Mesendoderm (in vitro differentiated cells): ENCODE results near the gene CRACR2A.

Experiments used
- DNase-seq: peaks from one replicate; pipeline ENCODE4 v3.0.0; 2013
- H2AK5ac ChIP-seq: 2 replicates; pipeline ENCODE4 v1.6.1; 2013; ENCODE audit warnings: low read length, inconsistent platforms
- H2BK120ac ChIP-seq: 2 replicates; pipeline ENCODE4 v1.6.1; 2013; ENCODE audit warnings: low read depth, mild to moderate bottlenecking, low read length, moderate library complexity, mixed read lengths
- H2BK15ac ChIP-seq: replicated peaks from 2 replicates; pipeline ENCODE4 v1.6.1; 2013; ENCODE audit warnings: low read depth, mild to moderate bottlenecking, moderate library complexity
- H2BK5ac ChIP-seq: 2 replicates; pipeline ENCODE4 v1.6.1; 2013; ENCODE audit warnings: low read length, inconsistent platforms
- H3K18ac ChIP-seq: 2 replicates; pipeline ENCODE4 v1.6.1; 2013; ENCODE audit warnings: mild to moderate bottlenecking, low read length, mixed read lengths
- H3K23ac ChIP-seq: one replicate; pipeline ENCODE4 v1.6.1; 2013; ENCODE audit warnings: low read length
- H3K27ac ChIP-seq: 2 replicates; pipeline ENCODE4 v1.5.1; 2013; ENCODE audit warnings: low read depth, mild to moderate bottlenecking, inconsistent platforms, low read length, moderate library complexity
- H3K27me3 ChIP-seq: 2 replicates; pipeline ENCODE4 v1.6.1; 2013; ENCODE audit warnings: low read length, control low read depth, mild to moderate bottlenecking, inconsistent platforms; ENCODE audit not compliant: insufficient read depth, poor library complexity
- H3K36me3 ChIP-seq: 2 replicates; pipeline ENCODE4 v1.6.1; 2013; ENCODE audit warnings: low read length, inconsistent platforms; ENCODE audit not compliant: control insufficient read depth, insufficient read depth
- H3K4ac ChIP-seq: one replicate; pipeline ENCODE4 v1.6.1; 2013; ENCODE audit warnings: low read depth, mild to moderate bottlenecking, low read length, moderate library complexity
- H3K4me1 ChIP-seq: 2 replicates; pipeline ENCODE4 v1.6.1; 2013; ENCODE audit warnings: low read depth, low read length, inconsistent platforms; ENCODE audit not compliant: control insufficient read depth
- H3K4me2 ChIP-seq: 2 replicates; pipeline ENCODE4 v1.6.1; 2013; ENCODE audit warnings: low read length
- H3K4me3 ChIP-seq: 2 replicates; pipeline ENCODE4 v1.5.1; 2013; ENCODE audit warnings: mild to moderate bottlenecking, low read length
- H3K56ac ChIP-seq: one replicate; pipeline ENCODE4 v1.6.1; 2013; ENCODE audit warnings: low read length
- H3K79me1 ChIP-seq: 2 replicates; pipeline ENCODE4 v1.6.1; 2013; ENCODE audit warnings: low read length, inconsistent platforms
- H3K79me2 ChIP-seq: 2 replicates; pipeline ENCODE4 v1.6.1; 2013; ENCODE audit warnings: mild to moderate bottlenecking, low read length; ENCODE audit not compliant: control insufficient read depth, insufficient read depth
- H3K9ac ChIP-seq: 2 replicates; pipeline ENCODE4 v1.6.1; 2013; ENCODE audit warnings: low read length, inconsistent platforms
- H4K5ac ChIP-seq: one replicate; pipeline ENCODE4 v1.6.1; 2013; ENCODE audit warnings: low read length
- H4K8ac ChIP-seq: one replicate; pipeline ENCODE4 v1.6.1; 2013; ENCODE audit warnings: low read depth, mild to moderate bottlenecking, control low read depth, low read length, moderate library complexity
- WGBS: extraction: QIAGEN DNeasy Blood & Tissue Kit; methylation state at CpG from one replicate; pipeline ENCODE4 v1.1.7; 2013; ENCODE audit warnings: low lambda C conversion rate, missing lambda C conversion rate; ENCODE audit not compliant: insufficient coverage; ENCODE audit errors: extremely low coverage; 5-methylcytosine and 5-hydroxymethylcytosine counted together

The CRACR2A gene

DNA sequence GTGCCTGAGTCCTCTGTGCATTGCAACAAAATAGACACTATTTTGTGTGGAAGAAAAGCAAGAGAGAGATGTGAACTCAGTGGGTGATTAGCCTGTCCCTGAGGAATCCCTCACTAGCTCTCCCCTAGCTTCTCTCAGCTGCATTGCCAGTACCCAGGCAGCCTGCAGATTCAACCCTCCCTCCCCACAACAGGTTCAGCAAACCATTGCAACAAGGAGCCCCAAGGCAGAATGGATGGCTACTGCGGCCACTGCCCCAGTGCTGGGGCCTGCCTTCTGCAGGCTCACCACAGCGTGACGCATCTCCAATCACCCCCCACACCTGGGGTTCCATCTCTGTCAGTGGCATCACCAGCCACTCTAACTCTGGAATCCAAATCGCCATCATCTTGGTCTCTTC lies 2.3 kb downstream of the CRACR2A start:
- Histone ChIP-seq H3K4ac (no peak overlapping the region), H3K79me1 (no peaks in the 10 kb centered on the region), H3K18ac (no peak overlapping the region), H3K27ac (no peak overlapping the region), H2AK5ac (no peak overlapping the region), H3K56ac (no peak overlapping the region), H3K79me2 (no peaks in the 10 kb centered on the region), H4K8ac (no peak overlapping the region), H2BK120ac (no peak overlapping the region), H3K27me3 (no peaks in the 10 kb centered on the region), H3K23ac (no peak overlapping the region), H3K36me3 (no peaks in the 10 kb centered on the region), H3K9ac (no peak overlapping the region), H3K4me3 (no peak overlapping the region), H2BK5ac (no peak overlapping the region), H4K5ac (no peak overlapping the region), H2BK15ac (no peak overlapping the region), H3K4me1 (no peaks in the 10 kb centered on the region), H3K4me2 (no peak overlapping the region)
- no CpG with 5 or more reads among the region's 4 CpGs for WGBS
- no peak for DNase-seq

GRCh38 chr12:3748620-3749019 lies 4.3 kb downstream of the CRACR2A start:
- H3K4me2 ChIP-seq: no peak overlapping the region
- no peak overlapping the region for H2BK120ac ChIP-seq
- H3K4ac ChIP-seq: no peak overlapping the region
- no peaks in the 10 kb centered on the region for H3K79me2 ChIP-seq
- H3K9ac ChIP-seq: no peak overlapping the region
- H2BK5ac ChIP-seq: no peak overlapping the region
- no peak overlapping the region for H3K4me3 ChIP-seq
- H3K56ac ChIP-seq: no peak overlapping the region
- H3K27me3 ChIP-seq: no peaks in the 10 kb centered on the region
- H3K79me1 ChIP-seq: no peaks in the 10 kb centered on the region
- DNase-seq: no peak
- WGBS: no CpG with 5 or more reads among the region's 4 CpGs
- no peak overlapping the region for H3K18ac ChIP-seq
- H3K36me3 ChIP-seq: no peaks in the 10 kb centered on the region
- H4K8ac ChIP-seq: no peak overlapping the region
- H3K23ac ChIP-seq: no peak overlapping the region
- no peak overlapping the region for H2BK15ac ChIP-seq
- H3K27ac ChIP-seq: no peak overlapping the region
- no peak overlapping the region for H4K5ac ChIP-seq
- H2AK5ac ChIP-seq: no peak overlapping the region
- H3K4me1 ChIP-seq: no peaks in the 10 kb centered on the region

DNA sequence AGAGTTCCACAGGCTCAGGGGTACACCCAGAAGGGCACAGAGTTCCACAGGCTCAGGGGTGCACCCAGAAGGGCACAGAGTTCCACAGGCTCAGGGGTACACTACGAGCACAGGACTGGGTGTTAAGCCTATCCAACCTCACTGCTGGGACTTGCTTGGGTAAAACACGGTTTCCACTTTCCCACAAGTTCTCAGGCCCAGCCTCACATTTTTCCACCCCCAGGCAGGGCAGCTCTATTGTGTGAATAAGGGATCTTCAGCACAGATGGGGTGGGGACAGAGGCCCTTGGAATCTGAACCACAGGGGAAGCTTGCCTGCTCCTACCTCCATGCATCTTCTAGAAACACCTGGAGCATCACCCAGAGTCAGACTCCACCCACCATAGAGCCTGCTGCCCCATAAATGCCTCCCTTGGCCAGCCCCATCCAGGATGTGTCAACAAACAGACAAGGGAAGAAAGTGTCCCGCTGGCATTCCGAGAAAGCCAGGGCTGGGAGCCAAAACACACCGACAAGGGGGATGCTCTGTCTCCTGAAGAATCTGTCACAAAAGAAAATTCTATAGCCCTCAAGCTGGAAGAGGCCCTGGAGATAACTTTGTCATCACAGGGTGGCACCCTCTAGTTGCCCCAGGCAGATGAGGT lies 4.8 kb downstream of the CRACR2A start:
- no peaks in the 10 kb centered on the region for H3K36me3 ChIP-seq
- no peak overlapping the region for H3K4me3 ChIP-seq
- no peak overlapping the region for H2AK5ac ChIP-seq
- H3K27me3 ChIP-seq: no peaks in the 10 kb centered on the region
- no peak overlapping the region for H3K4me2 ChIP-seq
- H2BK5ac ChIP-seq: no peak overlapping the region
- H4K8ac ChIP-seq: no peak overlapping the region
- no peak overlapping the region for H3K23ac ChIP-seq
- no peak overlapping the region for H3K27ac ChIP-seq
- H3K4me1 ChIP-seq: no peaks in the 10 kb centered on the region
- no peak overlapping the region for H3K18ac ChIP-seq
- H3K79me2 ChIP-seq: no peaks in the 10 kb centered on the region
- H3K56ac ChIP-seq: no peak overlapping the region
- H4K5ac ChIP-seq: no peak overlapping the region
- no peaks in the 10 kb centered on the region for H3K79me1 ChIP-seq
- no peak for DNase-seq
- WGBS: no CpG with 5 or more reads among the region's 5 CpGs
- no peak overlapping the region for H3K9ac ChIP-seq
- H2BK120ac ChIP-seq: no peak overlapping the region
- no peak overlapping the region for H3K4ac ChIP-seq
- no peak overlapping the region for H2BK15ac ChIP-seq

- Histone ChIP-seq H3K27ac (no peak overlapping the region), H3K4me3 (no peak overlapping the region), H3K27me3 (no peaks in the 10 kb centered on the region), H2AK5ac (no peak overlapping the region), H3K79me2 (no peaks in the 10 kb centered on the region), H3K9ac (no peak overlapping the region), H3K23ac (no peak overlapping the region), H3K18ac (no peak overlapping the region), H3K79me1 (no peaks in the 10 kb centered on the region), H4K8ac (no peak overlapping the region), H3K4me1 (no peaks in the 10 kb centered on the region), H2BK5ac (no peak overlapping the region), H4K5ac (no peak overlapping the region), H3K56ac (no peak overlapping the region), H3K4ac (no peak overlapping the region), H2BK120ac (no peak overlapping the region), H3K4me2 (no peak overlapping the region), H2BK15ac (no peak overlapping the region), H3K36me3 (no peaks in the 10 kb centered on the region)
- no CpG with 5 or more reads among the region's 6 CpGs for WGBS
- DNase-seq: no peak
These were observed 5.4 kb downstream of the CRACR2A start for GRCh38 chr12:3747543-3747942.

DNA sequence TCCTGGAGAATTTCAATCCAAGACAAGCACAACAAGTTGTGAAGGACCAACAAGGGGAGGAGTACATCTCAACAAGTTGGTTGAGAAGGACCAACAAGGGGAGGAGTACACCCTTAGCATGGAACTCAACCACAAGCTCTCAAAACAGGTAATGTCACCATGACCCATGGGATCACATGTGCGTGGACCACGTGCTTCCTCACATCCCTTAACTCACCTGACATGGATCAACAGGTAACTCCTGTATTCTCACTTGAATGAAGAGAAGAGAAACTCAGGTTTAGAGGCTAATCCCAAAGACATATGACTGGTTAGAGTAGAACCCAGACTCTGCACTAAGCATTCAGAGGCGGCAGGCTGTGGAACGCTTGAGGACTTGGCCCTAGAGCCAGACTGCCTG lies 6.2 kb downstream of the CRACR2A start:
- Histone ChIP-seq H3K56ac (no peak overlapping the region), H2BK120ac (no peak overlapping the region), H3K18ac (no peak overlapping the region), H4K8ac (no peak overlapping the region), H3K27me3 (no peaks in the 10 kb centered on the region), H2BK5ac (no peak overlapping the region), H3K4me2 (no peak overlapping the region), H3K23ac (no peak overlapping the region), H3K79me2 (no peaks in the 10 kb centered on the region), H3K79me1 (no peaks in the 10 kb centered on the region), H3K9ac (no peak overlapping the region), H3K36me3 (no peaks in the 10 kb centered on the region), H3K4me1 (no peaks in the 10 kb centered on the region), H3K4ac (no peak overlapping the region), H2BK15ac (no peak overlapping the region), H2AK5ac (no peak overlapping the region), H3K4me3 (no peak overlapping the region), H4K5ac (no peak overlapping the region), H3K27ac (no peak overlapping the region)
- no peak for DNase-seq
- no CpG with 5 or more reads among the region's 4 CpGs for WGBS

DNA sequence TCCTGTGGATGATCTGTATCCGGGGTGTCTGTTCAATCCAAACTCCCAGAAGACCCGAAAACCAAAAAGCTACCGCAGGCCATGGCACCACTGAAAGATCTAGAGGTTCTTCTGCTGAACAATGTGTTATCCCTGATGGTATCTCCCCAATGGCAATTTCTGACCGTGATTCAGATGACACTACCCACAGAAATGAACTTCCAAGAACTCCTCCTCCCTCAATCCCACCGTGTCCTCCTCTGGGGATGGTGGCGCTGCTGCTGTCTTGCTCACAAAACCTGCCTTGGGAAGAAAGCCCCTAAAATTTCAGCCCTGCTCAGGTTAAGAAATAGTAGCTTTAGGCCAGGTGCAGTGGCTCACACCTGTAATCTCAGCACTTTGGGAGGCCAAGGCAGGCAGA lies 7.8 kb downstream of the CRACR2A start:
- H3K36me3 ChIP-seq: no peaks in the 10 kb centered on the region
- no peak overlapping the region for H3K18ac ChIP-seq
- H4K5ac ChIP-seq: no peak overlapping the region
- H3K23ac ChIP-seq: no peak overlapping the region
- WGBS: no CpG with 5 or more reads among the region's 6 CpGs
- H3K27me3 ChIP-seq: no peaks in the 10 kb centered on the region
- no peaks in the 10 kb centered on the region for H3K79me1 ChIP-seq
- no peak overlapping the region for H2BK15ac ChIP-seq
- no peaks in the 10 kb centered on the region for H3K4me1 ChIP-seq
- no peak overlapping the region for H3K4me3 ChIP-seq
- no peak overlapping the region for H2BK120ac ChIP-seq
- no peak overlapping the region for H4K8ac ChIP-seq
- no peak overlapping the region for H2BK5ac ChIP-seq
- no peaks in the 10 kb centered on the region for H3K79me2 ChIP-seq
- H3K56ac ChIP-seq: no peak overlapping the region
- no peak for DNase-seq
- no peak overlapping the region for H3K9ac ChIP-seq
- no peak overlapping the region for H3K27ac ChIP-seq
- no peak overlapping the region for H3K4ac ChIP-seq
- no peak overlapping the region for H3K4me2 ChIP-seq
- H2AK5ac ChIP-seq: no peak overlapping the region
